ENCODE measurements around the gene PAF1.

PAF1 gene

DNA sequence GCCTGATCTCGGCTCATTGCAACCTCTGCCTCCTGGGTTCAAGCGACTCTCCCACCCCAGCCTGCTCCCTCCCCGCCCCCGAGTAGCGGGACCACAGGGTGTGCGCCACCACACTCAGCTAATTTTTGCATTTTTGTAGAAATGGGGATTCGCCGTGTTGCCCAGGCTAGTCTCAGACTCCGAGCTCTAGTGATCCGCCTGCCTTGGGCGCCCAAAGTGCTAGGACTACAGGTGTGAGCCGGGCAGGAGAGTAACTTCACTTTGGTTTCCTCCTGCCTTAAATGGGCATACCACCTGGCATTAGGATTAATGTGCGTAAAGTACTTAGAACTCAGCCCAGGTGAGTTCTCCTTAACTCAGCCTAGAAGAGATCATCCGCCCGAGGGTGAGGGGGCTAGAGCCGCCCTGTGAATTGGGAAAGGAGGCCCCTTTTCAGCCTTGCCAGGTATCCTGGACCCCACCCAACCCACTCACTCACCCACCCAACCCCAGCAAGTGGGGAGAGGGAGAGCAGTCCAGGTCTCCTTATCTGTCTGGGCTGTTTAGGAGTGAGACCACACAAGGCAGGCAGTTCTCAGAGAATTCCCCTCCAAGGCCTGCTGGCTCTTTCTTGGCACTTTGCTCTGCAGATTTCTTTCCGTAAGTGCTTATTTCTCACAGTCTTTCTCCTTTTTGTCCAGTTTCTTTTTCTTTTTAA lies 14.5 kb upstream of the PAF1 start:
- Histone ChIP-seq H3K4me3 (peak overlapping the region in 9 of 10 experiments; percentile 81 to 100 (median 98); a peak in 15 of 20 replicates), H3K27me3 (no peaks in the 10 kb centered on the region), H3K36me3 (peaks cover 10 to 26% (median 20%) of the 10 kb centered on the region in 11 experiments), H3K4me2 (peak overlapping the region; percentile 94 to 99 (median 97)), H3K4me1 (peaks cover 43 to 83% (median 58%) of the 10 kb centered on the region in 10 experiments), H4K20me1 (peaks cover 23 to 28% (median 27%) of the 10 kb centered on the region in 11 experiments), H3K9ac (peak overlapping the region; percentile 95 to 100 (median 98); a peak in 21 of 22 replicates), H3K9me3 (replicated peaks in 1 of 11) (peaks cover 0 to 18% (median 0%) of the 10 kb centered on the region in 11 experiments; a peak in 7 of 22 replicates), H3K27ac (peak overlapping the region; percentile 93 to 100 (median 99))
- TF ChIP-seq Cebpa-rat (IDR thresholded peaks at IDR 0.05), result no peak

DNA sequence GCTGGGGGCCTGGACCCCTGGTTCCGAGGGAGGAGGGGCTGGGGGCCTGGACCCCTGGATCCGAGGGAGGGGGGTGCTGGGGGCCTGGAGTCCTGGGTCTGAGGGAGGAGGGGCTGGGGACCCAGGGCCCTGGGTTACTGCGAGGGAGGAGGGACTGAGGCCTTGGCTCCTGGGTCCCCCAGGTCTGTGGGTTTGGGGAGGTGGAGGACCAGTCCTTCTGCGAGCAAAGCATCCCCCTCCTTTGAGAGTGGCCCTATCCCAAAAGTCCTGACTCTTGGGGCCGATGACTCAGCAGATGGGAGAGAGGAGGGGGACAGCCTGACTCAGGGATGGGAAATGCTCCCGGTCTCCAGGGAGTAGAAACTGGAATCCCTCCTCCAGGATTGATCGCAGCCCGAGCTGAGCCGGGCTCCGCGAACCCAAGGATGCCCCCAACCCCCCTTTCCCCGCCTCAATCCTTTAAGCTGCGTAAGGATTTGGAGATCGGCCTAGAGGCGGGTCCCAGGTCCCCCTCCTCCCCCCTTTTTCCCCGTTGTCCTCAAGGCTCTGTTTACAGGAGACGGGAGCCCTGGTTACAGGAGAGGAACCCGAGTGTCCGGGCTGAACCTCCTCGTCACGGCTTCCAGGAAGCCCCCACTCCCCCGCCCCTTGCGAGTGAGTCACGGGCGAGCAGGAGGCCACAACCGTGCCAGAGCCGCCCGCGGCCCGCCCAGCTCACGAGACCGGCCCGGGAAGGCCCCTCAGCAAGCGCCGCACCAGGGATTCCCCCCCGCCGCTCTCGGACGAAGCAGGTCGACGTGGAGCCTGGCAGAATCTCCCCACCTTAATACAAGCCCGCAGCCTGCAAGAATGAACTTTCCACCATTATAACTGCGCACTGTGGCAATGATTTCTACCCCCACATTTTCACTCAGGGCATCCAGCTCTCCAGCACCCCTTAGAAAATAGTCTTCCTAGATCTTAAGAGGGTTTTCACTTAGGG lies 12.7 kb upstream of the PAF1 start:
- H3K27ac ChIP-seq, result peak overlapping the region; percentile 96 to 100 (median 99)
- peak overlapping the region; percentile 48 to 100 (median 61) for H3K4me3 ChIP-seq
- peak overlapping the region; percentile 93 to 100 (median 97) for H3K9ac ChIP-seq
- H3K36me3 ChIP-seq, result peaks cover 13 to 24% (median 19%) of the 10 kb centered on the region in 11 experiments
- H3K4me2 ChIP-seq, result peak overlapping the region; percentile 94 to 99 (median 97)
- H3K4me1 ChIP-seq, result peaks cover 60 to 85% (median 74%) of the 10 kb centered on the region in 10 experiments
- no peaks in the 10 kb centered on the region for H3K27me3 ChIP-seq
- no peak for TF ChIP-seq Cebpa-rat (IDR thresholded peaks at IDR 0.05)
- H4K20me1 ChIP-seq, result peaks cover 19 to 20% (median 19%) of the 10 kb centered on the region in 11 experiments
- peaks cover 0 to 18% (median 6%) of the 10 kb centered on the region in 11 experiments; a peak in 10 of 22 replicates for H3K9me3 ChIP-seq (replicated peaks in 1 of 11)

DNA sequence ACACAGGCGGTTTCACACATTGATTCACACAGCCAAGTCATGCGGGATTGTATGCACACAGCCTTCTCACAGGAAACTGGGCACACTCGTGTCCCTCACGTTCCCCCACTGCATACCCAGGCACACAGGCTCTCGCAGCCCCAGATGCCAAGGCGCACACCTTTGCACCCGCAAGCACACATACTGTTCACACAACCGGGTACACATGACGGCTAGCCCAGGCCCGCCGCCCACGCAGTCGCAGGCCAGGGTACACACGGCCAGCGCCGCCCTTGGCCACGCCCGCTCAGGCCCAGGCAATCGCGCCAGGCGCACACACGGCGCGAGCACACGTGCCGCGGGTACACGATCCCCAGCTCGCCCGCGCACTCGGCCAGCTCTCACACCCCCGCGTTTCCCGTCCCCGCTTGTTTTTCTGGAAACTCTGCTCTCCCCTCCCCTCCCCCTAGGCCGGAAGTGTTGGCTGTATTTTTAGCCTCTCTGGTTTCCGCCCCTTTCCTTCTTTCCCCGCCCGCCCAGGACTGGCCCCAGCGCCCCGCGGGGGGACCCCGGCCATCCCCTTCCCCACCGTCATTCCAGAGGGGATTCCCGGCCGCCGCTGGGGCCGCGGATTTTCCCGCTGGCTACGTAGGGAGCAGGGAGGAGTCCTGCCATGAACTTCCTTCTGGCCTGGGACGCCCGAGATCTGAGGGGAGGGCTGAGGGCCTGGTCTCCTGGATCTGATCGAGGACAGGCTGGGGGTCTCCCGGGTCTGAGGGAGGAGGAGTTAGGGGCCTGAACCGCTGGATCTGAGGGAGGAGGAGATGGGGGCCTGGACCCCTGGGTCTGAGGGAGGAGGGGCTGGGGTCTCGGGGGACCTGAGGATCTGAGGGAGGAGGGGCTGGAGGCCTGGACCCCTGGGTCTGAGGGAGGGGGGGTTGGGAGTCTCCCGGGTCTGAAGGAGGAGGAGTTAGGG lies 11.7 kb upstream of the PAF1 start:
- Histone ChIP-seq H4K20me1 (peaks cover 9 to 10% (median 9%) of the 10 kb centered on the region in 11 experiments), H3K4me3 (peak overlapping the region; percentile 48 to 100 (median 61))

GRCh38 chr19:39401549-39402345 lies 10.8 kb upstream of the PAF1 start:
- Histone ChIP-seq H3K36me3 (peaks cover 0 to 22% (median 11%) of the 10 kb centered on the region in 11 experiments; a peak in 14 of 22 replicates), H3K4me1 (peaks cover 72 to 95% (median 90%) of the 10 kb centered on the region in 10 experiments), H4K20me1 (peaks cover 0 to 6% (median under 1%) of the 10 kb centered on the region in 11 experiments; a peak in 13 of 22 replicates), H3K9ac (peak overlapping the region; percentile 93 to 100 (median 97)), H3K27me3 (no peaks in the 10 kb centered on the region), H3K27ac (peak overlapping the region; percentile 96 to 100 (median 99)), H3K9me3 (replicated peaks in 1 of 11) (peaks cover 0 to 9% (median 4%) of the 10 kb centered on the region in 11 experiments; a peak in 4 of 22 replicates), H3K4me3 (peak overlapping the region in 9 of 10 experiments; percentile 24 to 71 (median 60); a peak in 17 of 20 replicates), H3K4me2 (peak overlapping the region; percentile 94 to 99 (median 97))
- peak in 2 of 11 experiments; percentile 22 to 25; a peak in 2 of 22 replicates for TF ChIP-seq Cebpa-rat (IDR thresholded peaks at IDR 0.05)

More for the DNA sequence above, 11.7 kb upstream of the PAF1 start:
- Histone ChIP-seq H3K9me3 (replicated peaks in 1 of 11) (peaks cover 0 to 9% (median 4%) of the 10 kb centered on the region in 11 experiments; a peak in 6 of 22 replicates), H3K9ac (peak overlapping the region; percentile 93 to 100 (median 97)), H3K27ac (peak overlapping the region; percentile 96 to 100 (median 99)), H3K4me1 (peaks cover 64 to 88% (median 83%) of the 10 kb centered on the region in 10 experiments), H3K4me2 (peak overlapping the region; percentile 94 to 99 (median 97)), H3K36me3 (peaks cover 7 to 17% (median 9%) of the 10 kb centered on the region in 11 experiments; a peak in 21 of 22 replicates), H3K27me3 (no peaks in the 10 kb centered on the region)
- no peak for TF ChIP-seq Cebpa-rat (IDR thresholded peaks at IDR 0.05)

DNA sequence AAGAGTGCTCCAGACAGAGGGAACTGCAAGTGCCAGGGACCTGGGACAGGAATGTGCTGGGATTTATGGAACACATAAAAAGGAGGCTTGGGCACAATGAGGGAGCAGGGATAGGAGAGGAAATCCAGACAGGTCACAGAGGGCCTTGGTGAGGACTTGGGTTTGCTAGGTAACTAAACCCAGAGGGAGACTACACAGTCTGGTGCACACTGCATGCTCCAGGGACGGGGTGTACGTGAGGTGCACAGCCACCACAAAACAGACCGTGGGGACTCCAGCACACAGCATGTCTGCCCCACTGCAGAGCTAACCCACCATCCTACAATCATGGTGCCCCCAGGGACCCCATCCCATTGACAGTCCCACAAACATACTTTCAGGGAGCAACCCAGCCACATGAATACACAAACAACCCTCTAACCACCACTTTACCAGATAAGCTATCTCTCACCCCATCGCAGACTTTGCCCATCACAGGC lies 10.2 kb upstream of the PAF1 start:
- H3K4me2 ChIP-seq, result peak overlapping the region; percentile 94 to 99 (median 97)
- peaks cover 2 to 26% (median 14%) of the 10 kb centered on the region in 11 experiments; a peak in 16 of 22 replicates for H3K36me3 ChIP-seq
- peak overlapping the region; percentile 96 to 100 (median 99) for H3K27ac ChIP-seq
- H3K9ac ChIP-seq, result peak overlapping the region; percentile 93 to 100 (median 97)
- peaks cover 79 to 96% (median 89%) of the 10 kb centered on the region in 10 experiments for H3K4me1 ChIP-seq
- H3K27me3 ChIP-seq, result no peaks in the 10 kb centered on the region
- 0 out of 22 replicates have a peak, but pooled peaks cover 0 to 6% (median 0%) of the 10 kb centered on the region in 11 experiments for H4K20me1 ChIP-seq
- TF ChIP-seq Cebpa-rat (IDR thresholded peaks at IDR 0.05), result no peak
- H3K4me3 ChIP-seq, result peak overlapping the region in 4 of 10 experiments; percentile 0 to 71 (median 36); a peak in 5 of 20 replicates
- H3K9me3 ChIP-seq (replicated peaks in 1 of 11), result peaks cover 0 to 9% (median 4%) of the 10 kb centered on the region in 11 experiments; a peak in 4 of 22 replicates

DNA sequence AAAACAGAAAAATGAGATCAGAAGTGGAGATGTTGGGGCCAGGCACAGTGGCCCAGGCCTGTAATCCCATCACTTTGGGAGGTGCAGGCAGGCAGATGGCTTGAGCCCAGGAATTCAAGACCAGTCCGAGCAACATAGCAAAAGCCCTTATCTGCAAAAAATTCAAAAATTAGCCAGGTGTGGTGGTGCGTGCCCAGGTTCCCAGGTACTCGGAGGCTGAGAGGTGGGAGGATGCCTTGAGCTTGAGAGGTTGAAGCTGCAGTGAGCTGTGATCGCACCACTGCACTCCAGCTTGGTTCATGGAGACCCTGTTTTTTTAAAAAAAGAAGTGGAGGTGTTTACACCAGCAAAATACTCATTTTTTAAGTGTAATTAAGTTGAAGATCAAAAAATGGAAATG lies 9.2 kb upstream of the PAF1 start:
- H3K4me1 ChIP-seq, result peaks cover 75 to 90% (median 80%) of the 10 kb centered on the region in 10 experiments
- H3K9ac ChIP-seq, result peak overlapping the region in 10 of 11 experiments; percentile 45 to 99 (median 94); a peak in 17 of 22 replicates
- peaks cover 10 to 36% (median 22%) of the 10 kb centered on the region in 11 experiments for H3K36me3 ChIP-seq
- H3K27ac ChIP-seq, result peak overlapping the region; percentile 89 to 100 (median 99)
- no peak for TF ChIP-seq Cebpa-rat (IDR thresholded peaks at IDR 0.05)
- H3K4me3 ChIP-seq, result 0 out of 20 replicates have a peak overlapping the region, but pooled peaks of 2 of the 10 experiments have one; percentile 8 to 25
- 0 out of 22 replicates have a peak, but pooled peaks cover 0 to 6% (median 0%) of the 10 kb centered on the region in 11 experiments for H4K20me1 ChIP-seq
- peaks cover 0 to 9% (median 4%) of the 10 kb centered on the region in 11 experiments; a peak in 4 of 22 replicates for H3K9me3 ChIP-seq (replicated peaks in 1 of 11)
- H3K4me2 ChIP-seq, result peak overlapping the region; percentile 15 to 99 (median 96)
- H3K27me3 ChIP-seq, result no peaks in the 10 kb centered on the region

Data from BLaER1 treated with 17β-estradiol and CSF1 and Interleukin-3, amounts not matched to agents 10 nM and 100 nM (cell line).